ENCODE results near the gene EFNA2.

The EFNA2 gene

DNA sequence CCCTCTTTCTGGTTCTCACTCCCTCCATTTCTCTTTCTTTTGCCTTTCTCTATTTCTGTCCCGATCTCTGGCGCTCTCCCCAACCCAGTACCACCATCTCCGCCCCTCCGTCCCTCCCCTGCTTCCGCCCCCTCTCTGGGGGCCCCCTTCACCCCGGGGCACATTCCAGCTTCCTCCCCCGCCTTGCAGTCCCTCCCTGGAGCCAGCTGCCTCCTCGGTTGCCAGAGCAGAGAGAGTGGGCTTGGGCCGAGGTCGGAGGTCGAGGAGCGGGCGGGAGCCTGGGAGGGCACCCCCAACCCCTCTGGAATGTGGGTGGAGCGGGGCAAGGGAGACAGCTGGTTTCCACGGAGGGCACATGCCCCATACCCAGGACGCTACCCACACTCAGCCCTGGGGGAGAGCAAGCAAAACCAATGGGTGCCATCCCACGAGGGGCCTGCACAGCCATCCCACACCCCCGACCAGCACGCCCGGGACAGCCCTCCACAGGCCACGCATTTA lies 23.0 kb upstream of the EFNA2 start:
- no peak for DNase-seq (ENCODE audit: low read depth)
- no peak overlapping the region for H3K4me3 ChIP-seq (ENCODE audit: low read length)
- TF ChIP-seq CTCF (conservative IDR thresholded peaks at IDR 0.05; ENCODE audit: low read length) = no peak

DNA sequence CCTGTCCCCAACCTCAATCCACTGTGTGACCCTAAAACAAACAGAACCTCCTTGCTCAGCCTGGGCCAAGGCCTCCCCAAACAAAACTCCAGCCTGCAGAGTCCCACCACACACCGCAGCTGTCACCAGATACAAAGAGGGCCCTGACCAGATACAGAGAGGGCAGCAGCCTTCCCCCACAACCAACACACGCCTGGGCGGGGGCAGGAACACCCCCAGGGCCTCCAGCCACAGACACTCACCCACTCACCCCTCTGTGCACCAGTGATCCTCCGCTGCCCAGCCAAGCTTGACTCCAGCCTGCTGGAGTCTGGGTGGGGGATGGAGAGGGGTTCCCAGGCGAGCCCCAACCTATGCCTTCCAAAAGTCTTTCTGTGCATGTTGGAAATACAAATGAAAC lies 22.5 kb upstream of the EFNA2 start:
- DNase-seq (ENCODE audit: low read depth) = no peak
- H3K4me3 ChIP-seq (ENCODE audit: low read length) = no peak overlapping the region
- no peak for TF ChIP-seq CTCF (conservative IDR thresholded peaks at IDR 0.05; ENCODE audit: low read length)

GRCh38 chr19:1264801-1265614 lies 20.7 kb upstream of the EFNA2 start:
- no peak overlapping the region; the same call in 1 of the 2 replicates for H3K4me3 ChIP-seq (ENCODE audit: low read length)
- DNase-seq (ENCODE audit: low read depth) = peak; percentile 90
- no peak for TF ChIP-seq CTCF (conservative IDR thresholded peaks at IDR 0.05; ENCODE audit: low read length)

DNA sequence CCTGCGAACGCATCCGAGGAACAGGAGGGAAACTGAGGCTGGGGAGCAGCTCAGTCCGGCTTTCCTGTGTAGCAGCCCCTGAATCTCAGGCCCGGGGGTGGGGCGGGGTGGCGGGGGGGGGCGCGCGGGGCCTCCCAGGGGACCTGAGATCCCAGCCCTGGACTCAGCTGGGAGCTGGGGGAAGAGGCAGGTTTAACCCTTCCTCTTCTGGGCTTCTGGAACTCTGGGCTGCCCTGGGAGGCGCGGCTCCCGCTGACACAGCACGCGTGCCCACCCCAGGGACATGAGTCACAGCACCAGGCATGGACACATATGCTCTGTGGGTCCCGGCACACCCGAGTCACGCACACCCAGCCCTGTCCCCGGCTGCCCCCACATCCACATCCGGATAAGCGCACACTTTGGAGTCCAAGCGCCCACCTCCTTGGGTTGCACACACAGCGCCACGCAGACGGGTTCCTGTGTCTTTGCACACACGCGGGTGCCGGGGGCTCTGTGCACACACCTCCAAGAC lies 20.0 kb upstream of the EFNA2 start:
- TF ChIP-seq CTCF (conservative IDR thresholded peaks at IDR 0.05; ENCODE audit: low read length) = no peak
- peak; percentile 94 for DNase-seq (ENCODE audit: low read depth)
- H3K4me3 ChIP-seq (ENCODE audit: low read length) = peak overlapping the region; percentile 63

DNA sequence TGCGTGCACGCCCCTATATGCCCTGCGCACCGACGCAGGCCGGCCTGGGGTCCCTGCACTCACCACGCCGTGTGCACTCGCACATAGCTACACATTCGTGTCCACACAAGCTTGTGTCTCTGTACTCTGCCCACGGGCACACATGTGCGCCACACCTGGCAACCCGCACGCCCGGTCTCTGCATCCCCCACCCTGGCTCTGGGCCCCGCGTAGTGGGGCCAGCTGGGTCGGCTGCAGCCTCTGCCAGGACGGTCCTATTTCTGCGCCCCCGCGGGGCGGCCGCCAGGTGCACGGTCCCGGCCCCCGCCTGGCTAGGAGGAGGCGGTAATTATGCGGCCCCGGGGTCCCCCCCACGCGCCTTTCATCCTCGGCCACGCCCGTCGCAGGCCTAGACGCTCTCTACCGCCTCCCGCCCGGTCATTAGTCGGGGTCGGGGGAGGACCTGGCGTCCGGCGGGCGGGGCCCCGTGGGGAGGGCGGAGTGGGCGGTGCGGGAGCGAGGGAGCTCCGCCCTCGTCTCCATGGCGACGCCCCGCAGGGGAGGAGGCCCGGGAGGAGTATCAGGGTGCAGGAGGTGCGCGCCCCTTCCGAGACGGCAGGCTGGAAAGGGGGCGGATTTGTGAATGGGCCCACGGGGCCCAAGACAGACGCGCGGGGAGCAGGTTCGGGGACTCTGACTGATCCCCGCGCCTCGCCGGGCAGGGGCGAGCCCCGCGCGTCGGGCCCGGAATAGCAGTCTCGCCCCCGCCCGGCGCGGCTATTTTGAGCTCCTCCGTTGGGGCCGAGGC lies 19.4 kb upstream of the EFNA2 start:
- H3K4me3 ChIP-seq (ENCODE audit: low read length) = peak overlapping the region; percentile 63
- peak; percentile 85 for DNase-seq (ENCODE audit: low read depth)
- TF ChIP-seq CTCF (conservative IDR thresholded peaks at IDR 0.05; ENCODE audit: low read length) = no peak

DNA sequence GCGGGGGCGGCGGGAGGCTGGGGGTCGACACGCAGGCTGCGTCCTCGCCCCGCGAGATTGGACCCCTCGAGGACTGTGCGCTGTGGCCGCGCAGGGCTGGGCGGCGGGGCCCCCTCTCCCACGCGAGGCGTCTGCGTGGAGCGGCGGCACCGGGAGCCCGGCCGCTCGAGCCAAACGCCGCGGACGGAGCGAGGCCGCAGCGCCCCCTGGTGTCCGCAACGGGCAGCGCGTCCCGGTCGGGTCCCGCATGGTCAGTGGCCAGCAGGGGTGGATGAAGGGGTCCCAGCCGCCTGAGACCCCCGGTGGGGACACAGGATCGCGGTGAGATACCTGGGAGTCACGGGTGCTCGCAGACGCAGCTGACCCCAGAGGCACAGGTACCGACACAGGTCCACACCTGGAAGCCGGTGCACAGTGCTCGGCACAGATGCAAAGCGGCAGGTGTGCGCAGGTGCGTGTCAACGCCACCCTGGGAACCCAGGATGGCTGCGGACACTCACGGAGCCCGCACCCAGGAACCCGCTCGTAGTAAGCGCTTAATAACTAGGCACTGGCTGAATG lies 18.7 kb upstream of the EFNA2 start:
- peak; percentile 44 for DNase-seq (ENCODE audit: low read depth)
- TF ChIP-seq CTCF (conservative IDR thresholded peaks at IDR 0.05; ENCODE audit: low read length) = peak; percentile 61

More for the DNA sequence above, 18.7 kb upstream of the EFNA2 start:
- H3K4me3 ChIP-seq (ENCODE audit: low read length) = peak overlapping the region; percentile 63

All from AG10803 (cell line).